ENCODE data around the gene EEIG2. TPM values are rescaled to one million over a fixed set of nuclear protein-coding genes. Genes with fewer than 3 reads are reported as not detected.

The EEIG2 gene
- total RNA-seq, 3 donors from 2014 or later = 10.2 to 31.3 (median 18.4) TPM

DNA sequence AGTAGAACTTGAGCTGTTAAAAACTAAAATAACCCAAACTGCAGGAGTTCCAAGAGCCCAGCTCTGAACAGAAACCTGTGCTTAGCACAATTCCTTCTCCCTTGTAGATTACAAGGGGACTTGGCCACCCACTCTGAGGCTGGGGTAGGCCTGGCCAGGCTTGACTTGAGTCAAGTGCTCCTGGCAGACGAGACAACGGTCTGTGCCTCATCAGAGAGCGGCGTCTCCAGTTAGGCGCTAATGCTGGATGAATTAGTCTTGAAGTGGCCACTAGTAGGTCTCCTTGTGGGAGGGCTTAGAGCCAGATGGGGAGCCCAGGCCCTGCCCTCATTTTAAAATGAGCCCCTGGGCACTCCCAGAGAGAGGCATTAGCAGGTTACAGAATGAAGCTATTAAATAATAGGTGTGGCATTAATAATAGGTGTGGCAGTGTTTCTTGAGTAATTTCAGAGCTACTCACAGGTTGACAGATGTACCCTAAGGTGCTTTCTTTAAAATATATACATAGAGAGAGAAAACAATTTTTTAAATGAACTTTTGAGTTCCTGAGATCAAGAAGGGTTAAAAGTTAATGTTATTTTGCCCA is 1.1 kb downstream of the EEIG2 start:
- Histone ChIP-seq H3K36me3 (no peaks in the 10 kb centered on the region), H3K4me3 (peak overlapping the region; percentile 71 to 79 (median 76)), H3K9me3 (no peaks in the 10 kb centered on the region), H3K27me3 (no peaks in the 10 kb centered on the region), H3K27ac (peak overlapping the region; percentile 65 to 77), H3K4me1 (no peaks in the 10 kb centered on the region)
- TF ChIP-seq POLR2AphosphoS5 (IDR thresholded peaks at IDR 0.05) (no peak), POLR2A (IDR thresholded peaks at IDR 0.05) (no peak)
- TF ChIP-seq, protein P1, sequence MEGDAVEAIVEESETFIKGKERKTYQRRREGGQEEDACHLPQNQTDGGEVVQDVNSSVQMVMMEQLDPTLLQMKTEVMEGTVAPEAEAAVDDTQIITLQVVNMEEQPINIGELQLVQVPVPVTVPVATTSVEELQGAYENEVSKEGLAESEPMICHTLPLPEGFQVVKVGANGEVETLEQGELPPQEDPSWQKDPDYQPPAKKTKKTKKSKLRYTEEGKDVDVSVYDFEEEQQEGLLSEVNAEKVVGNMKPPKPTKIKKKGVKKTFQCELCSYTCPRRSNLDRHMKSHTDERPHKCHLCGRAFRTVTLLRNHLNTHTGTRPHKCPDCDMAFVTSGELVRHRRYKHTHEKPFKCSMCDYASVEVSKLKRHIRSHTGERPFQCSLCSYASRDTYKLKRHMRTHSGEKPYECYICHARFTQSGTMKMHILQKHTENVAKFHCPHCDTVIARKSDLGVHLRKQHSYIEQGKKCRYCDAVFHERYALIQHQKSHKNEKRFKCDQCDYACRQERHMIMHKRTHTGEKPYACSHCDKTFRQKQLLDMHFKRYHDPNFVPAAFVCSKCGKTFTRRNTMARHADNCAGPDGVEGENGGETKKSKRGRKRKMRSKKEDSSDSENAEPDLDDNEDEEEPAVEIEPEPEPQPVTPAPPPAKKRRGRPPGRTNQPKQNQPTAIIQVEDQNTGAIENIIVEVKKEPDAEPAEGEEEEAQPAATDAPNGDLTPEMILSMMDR (IDR thresholded peaks at IDR 0.05) = no peak
- intact Hi-C loops (cut with DNase I; ENCODE audit: low total_unique reads) = no loop called here
- no peak for DNase-seq (ENCODE audit: low spot score in 2 of 2)

DNA sequence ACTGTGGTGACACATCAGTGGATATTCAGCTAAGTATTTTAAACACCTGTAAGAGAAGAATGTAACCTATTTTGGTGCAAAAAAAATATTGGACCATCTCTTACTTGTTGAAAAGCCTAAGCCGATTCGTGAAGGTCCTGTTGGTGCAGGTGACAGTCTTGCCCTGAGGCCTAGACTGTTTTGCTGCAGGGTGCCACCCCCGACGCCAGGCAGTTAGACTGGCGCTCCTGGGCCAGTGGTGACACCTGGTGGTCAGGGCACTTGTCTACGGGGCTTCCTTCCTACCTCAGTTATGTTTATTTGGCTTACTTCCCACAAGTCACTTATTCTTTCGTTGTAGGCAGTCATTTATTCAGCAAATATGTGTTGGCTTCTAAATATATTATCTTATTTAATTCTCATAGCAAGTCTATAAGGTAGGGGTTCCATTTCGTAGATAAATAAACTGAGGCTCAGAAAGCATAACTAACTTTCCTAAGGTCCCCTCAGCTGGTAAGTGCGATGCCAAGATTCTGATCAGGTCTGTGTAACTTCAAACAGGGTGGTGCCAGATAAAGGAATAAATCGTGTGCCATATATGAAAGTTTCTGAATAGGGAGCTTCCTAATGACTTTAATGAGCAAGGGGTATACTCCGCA is 1.9 kb downstream of the EEIG2 start:
- peak in 1 of 2 donors; percentile 45 for DNase-seq (ENCODE audit: low spot score in 2 of 2)
- TF ChIP-seq POLR2A (IDR thresholded peaks at IDR 0.05) = no peak
- TF ChIP-seq, protein P1 (IDR thresholded peaks at IDR 0.05) = peak in 2 of 3 donors; percentile 45 to 59
- Histone ChIP-seq H3K27ac (no peak overlapping the region), H3K4me1 (no peaks in the 10 kb centered on the region), H3K27me3 (no peaks in the 10 kb centered on the region), H3K9me3 (no peaks in the 10 kb centered on the region), H3K36me3 (no peaks in the 10 kb centered on the region), H3K4me3 (peak overlapping the region in 2 of 3 donors; percentile 71 to 76)
- intact Hi-C loops (cut with DNase I; ENCODE audit: low total_unique reads) = no loop called here

DNA sequence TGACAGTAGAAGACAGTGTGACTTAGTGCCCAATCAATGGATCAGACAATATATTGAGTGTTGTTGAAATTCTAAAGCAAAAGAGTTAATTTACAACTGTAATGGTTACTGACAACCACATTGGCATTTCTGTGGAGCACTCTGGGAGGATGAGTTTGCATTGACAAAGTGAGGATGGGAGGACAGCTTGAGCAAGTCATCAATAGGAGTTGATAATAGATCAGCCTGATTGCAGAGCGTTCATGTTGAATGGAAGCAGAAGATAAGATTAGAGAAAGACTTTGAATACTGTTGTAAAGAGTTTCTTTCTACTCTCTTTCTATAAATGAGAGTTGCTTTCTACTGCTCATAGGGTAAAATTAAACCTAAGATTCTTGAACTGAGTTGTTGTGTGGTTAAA is 3.9 kb downstream of the EEIG2 start:
- intact Hi-C loops (cut with DNase I; ENCODE audit: low total_unique reads) = no loop called here
- H3K9me3 ChIP-seq = no peaks in the 10 kb centered on the region
- H3K27ac ChIP-seq = no peak overlapping the region
- H3K4me1 ChIP-seq = no peaks in the 10 kb centered on the region
- no peaks in the 10 kb centered on the region for H3K36me3 ChIP-seq
- DNase-seq (ENCODE audit: low spot score in 2 of 2) = no peak
- H3K27me3 ChIP-seq = no peaks in the 10 kb centered on the region
- no peak overlapping the region for H3K4me3 ChIP-seq
- TF ChIP-seq POLR2AphosphoS5 (IDR thresholded peaks at IDR 0.05) (no peak), POLR2A (IDR thresholded peaks at IDR 0.05) (no peak)
- TF ChIP-seq, protein P1 (IDR thresholded peaks at IDR 0.05) = no peak

DNA sequence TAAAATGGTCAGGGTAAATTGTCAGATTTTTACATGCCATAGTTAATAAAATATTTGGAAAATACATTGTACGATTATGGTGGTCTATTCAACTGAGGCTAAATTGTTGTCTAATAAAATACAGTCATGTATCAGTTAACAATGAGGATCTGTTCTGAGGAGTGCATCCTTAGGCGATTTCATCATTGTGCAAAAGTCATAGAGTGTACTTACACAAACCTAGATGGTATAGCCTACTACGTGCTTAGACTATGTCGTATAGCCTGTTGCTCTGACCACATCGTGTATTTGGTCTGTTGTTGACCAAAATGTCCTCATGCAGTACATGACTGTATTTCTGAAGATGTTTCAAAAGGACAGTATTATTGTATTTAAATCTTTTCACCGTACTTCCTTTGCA is 5.2 kb downstream of the EEIG2 start:
- no peak for DNase-seq (ENCODE audit: low spot score in 2 of 2)
- Histone ChIP-seq H3K27me3 (no peaks in the 10 kb centered on the region), H3K9me3 (no peaks in the 10 kb centered on the region), H3K4me1 (no peaks in the 10 kb centered on the region), H3K4me3 (no peak overlapping the region), H3K36me3 (no peaks in the 10 kb centered on the region), H3K27ac (no peak overlapping the region)
- TF ChIP-seq POLR2A (IDR thresholded peaks at IDR 0.05) (no peak), POLR2AphosphoS5 (IDR thresholded peaks at IDR 0.05) (no peak)
- TF ChIP-seq, protein P1 (IDR thresholded peaks at IDR 0.05) = no peak
- intact Hi-C loops (cut with DNase I; ENCODE audit: low total_unique reads) = no loop called here

DNA sequence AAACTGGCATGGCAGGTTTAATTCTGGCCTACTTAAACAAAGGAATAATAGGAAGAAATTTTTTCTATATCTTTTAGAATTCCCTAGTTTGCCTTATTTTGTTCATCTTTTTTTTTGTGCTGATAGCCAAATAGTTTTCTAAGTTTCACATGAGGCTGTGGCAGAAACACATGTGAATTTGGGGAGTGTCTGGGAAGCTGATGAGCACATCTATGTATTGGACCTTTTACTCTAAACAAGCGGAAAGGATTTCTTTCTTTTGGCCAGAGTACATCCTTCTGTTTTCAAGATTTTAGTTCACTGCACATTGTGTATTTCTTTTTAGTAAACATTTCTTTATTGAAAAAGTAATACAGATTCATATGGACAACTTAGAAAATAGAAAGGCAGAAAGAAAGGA is 5.6 kb downstream of the EEIG2 start:
- Histone ChIP-seq H3K36me3 (no peaks in the 10 kb centered on the region), H3K4me3 (no peak overlapping the region), H3K27ac (no peak overlapping the region), H3K27me3 (no peaks in the 10 kb centered on the region), H3K4me1 (no peaks in the 10 kb centered on the region), H3K9me3 (no peaks in the 10 kb centered on the region)
- DNase-seq (ENCODE audit: low spot score in 2 of 2) = no peak
- intact Hi-C loops (cut with DNase I; ENCODE audit: low total_unique reads) = no loop called here
- TF ChIP-seq POLR2AphosphoS5 (IDR thresholded peaks at IDR 0.05) (no peak), POLR2A (IDR thresholded peaks at IDR 0.05) (no peak)
- TF ChIP-seq, protein P1 (IDR thresholded peaks at IDR 0.05) = no peak
